OCI-LY1 (cell line): ENCODE measurements around the gene FBN2.

Experiments
- EZH2 ChIP-seq: fragments of 200-600 bp; sonication (generic), shearing (Covaris generic); IDR thresholded peaks from 2 replicates; pipeline ENCODE4 v1.8.0; 2017; ENCODE audit warnings: borderline replicate concordance, mixed run types, mild to moderate bottlenecking, antibody characterized with exemption, low read length, moderate library complexity, mixed read lengths
- TF ChIP-seq, protein P1 (sequence below): fragments of 200-600 bp; sonication (generic), shearing (Covaris generic); IDR thresholded peaks from 2 replicates; pipeline ENCODE4 v1.5.1; 2017; ENCODE audit warnings: mild to moderate bottlenecking, antibody characterized with exemption, low read length, moderate library complexity, mixed read lengths

DNA sequence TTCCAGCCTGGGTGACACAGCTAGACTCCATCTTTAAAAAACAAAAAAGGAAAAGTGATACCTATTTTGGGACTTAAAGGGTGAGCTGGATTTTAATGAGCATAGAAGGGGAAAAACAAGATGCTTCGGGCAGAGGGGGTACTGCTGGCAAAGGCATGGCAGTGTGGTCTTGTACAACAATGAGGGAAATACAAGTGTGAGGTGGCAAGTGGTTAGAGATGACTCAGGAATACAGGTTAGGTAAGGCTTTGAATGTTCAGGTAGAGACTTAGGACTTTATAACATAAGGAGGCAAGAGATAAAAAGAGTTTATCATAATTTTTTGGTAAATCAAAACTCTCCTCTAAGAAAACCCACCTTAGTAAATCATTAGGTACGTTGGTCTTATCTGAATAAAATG is 132.9 kb downstream of the FBN2 start:
- TF ChIP-seq, protein P1, sequence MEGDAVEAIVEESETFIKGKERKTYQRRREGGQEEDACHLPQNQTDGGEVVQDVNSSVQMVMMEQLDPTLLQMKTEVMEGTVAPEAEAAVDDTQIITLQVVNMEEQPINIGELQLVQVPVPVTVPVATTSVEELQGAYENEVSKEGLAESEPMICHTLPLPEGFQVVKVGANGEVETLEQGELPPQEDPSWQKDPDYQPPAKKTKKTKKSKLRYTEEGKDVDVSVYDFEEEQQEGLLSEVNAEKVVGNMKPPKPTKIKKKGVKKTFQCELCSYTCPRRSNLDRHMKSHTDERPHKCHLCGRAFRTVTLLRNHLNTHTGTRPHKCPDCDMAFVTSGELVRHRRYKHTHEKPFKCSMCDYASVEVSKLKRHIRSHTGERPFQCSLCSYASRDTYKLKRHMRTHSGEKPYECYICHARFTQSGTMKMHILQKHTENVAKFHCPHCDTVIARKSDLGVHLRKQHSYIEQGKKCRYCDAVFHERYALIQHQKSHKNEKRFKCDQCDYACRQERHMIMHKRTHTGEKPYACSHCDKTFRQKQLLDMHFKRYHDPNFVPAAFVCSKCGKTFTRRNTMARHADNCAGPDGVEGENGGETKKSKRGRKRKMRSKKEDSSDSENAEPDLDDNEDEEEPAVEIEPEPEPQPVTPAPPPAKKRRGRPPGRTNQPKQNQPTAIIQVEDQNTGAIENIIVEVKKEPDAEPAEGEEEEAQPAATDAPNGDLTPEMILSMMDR = no peak
- no peak for TF ChIP-seq EZH2
